ENCODE measurements around the gene ENC1.

DNA sequence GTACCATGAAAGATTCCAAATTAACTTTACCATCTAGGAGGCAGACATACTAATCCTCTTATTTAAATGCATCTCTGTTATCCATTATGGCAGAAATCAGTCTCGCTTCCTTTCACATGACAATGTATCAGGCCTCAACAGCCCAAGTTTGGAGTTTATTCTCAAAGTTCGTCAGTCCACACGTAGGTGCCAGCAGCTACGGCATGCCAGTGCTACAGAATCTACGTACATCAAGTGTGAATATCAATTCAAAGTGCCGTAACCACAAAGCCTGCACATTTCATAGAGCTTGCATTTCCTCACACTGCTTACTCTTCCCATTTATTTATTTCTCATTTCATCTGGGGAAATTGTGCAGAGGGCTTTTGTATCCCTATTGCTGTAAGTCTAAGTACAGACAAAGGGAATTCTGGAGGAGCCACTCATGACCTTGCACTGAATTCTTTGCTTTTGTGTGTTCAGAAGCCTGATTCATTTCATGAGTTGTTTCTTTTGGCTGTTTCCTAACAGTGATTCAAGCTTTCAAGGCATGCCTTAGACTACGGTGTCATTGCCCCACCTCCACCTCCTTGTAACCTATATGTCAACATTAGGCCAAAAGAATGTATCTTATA is 10.0 kb downstream of the ENC1 start:
- TF ChIP-seq EZH2 (IDR thresholded peaks at IDR 0.05; ENCODE audit: low read length, unreplicated experiment) (no peak), EZH2phosphoT487 (IDR thresholded peaks at IDR 0.05; ENCODE audit: borderline replicate concordance, low read length) (no peak)
